H1 (cell line): Measurements from ENCODE around the gene LGALS3. TPM values are rescaled to one million over a fixed set of nuclear protein-coding genes. Genes with fewer than 3 reads are reported as not detected.

Source experiments
- ATF2 ChIP-seq: IDR thresholded peaks from 2 replicates; pipeline ENCODE4 v1.6.1; 2012; ENCODE audit warnings: low read length, inconsistent platforms
- CBX8 ChIP-seq: fragments of 300-800, 300-1000 bp; sonication (generic); IDR thresholded peaks from 2 replicates; pipeline ENCODE4 v1.7.1; 2016; ENCODE audit warnings: low read depth, low read length, borderline replicate concordance
- CEBPB ChIP-seq: IDR thresholded peaks from 2 replicates; pipeline ENCODE4 v1.6.1; 2012; ENCODE audit warnings: low read depth, low read length
- POLR2AphosphoS5 ChIP-seq: IDR thresholded peaks from 2 replicates; pipeline ENCODE4 v1.6.1; 2011; ENCODE audit warnings: low read depth, low read length
- SP4 ChIP-seq: IDR thresholded peaks from 2 replicates; pipeline ENCODE4 v1.6.1; 2012; ENCODE audit warnings: low read length, inconsistent platforms
- TBP ChIP-seq: IDR thresholded peaks from 2 replicates; pipeline ENCODE4 v1.6.1; 2011; ENCODE audit warnings: low read depth, low read length, improper control_type of control experiment
- TCF12 ChIP-seq: IDR thresholded peaks from 2 replicates; pipeline ENCODE4 v1.6.1; 2011; ENCODE audit warnings: low read depth, mild to moderate bottlenecking, low read length
- polyA plus RNA-seq, 7 experiments: library from polyadenylated mRNA; depleted of rRNA in 3 of 7; stranded (reverse) in 5 of 7; unstranded in 2 of 7; fragments of >200 nt in 5 of 7; fragments of 200-250 nt in 2 of 7; gene quantifications; 1 replicate in 5 of 7; 2 replicates in 1 of 7; 4 replicates in 1 of 7; pipeline versions ENCODE4 v1.2.1 to v1.2.3, GENCODE V29; 2011 to 2013; ENCODE audit warnings: missing spikeins in 2 of 7, mixed read lengths in 2 of 7
- total RNA-seq: library from RNA; stranded (reverse); fragmentation: NEBNext Ultra II Directional; extraction: Animal tissue kit (Norgen Biotek cat#: 25700); gene quantifications from 2 replicates; pipeline ENCODE4 v1.2.1, GENCODE V29; 2021
- TF ChIP-seq, protein P1 (sequence below): fragments of 300-600 bp; sonication (generic); IDR thresholded peaks from 2 replicates; pipeline ENCODE4 v1.7.1; 2012; ENCODE audit warnings: low read length, moderate library complexity, mild to moderate bottlenecking, inconsistent platforms; ENCODE audit not compliant: insufficient replicate concordance

The LGALS3 gene
- total and polyA plus RNA-seq, 2 of the 8 experiments (the other 6 are each of a cell fraction or from before 2014, with no cell fraction given), result 9.7 to 14.5 TPM

DNA sequence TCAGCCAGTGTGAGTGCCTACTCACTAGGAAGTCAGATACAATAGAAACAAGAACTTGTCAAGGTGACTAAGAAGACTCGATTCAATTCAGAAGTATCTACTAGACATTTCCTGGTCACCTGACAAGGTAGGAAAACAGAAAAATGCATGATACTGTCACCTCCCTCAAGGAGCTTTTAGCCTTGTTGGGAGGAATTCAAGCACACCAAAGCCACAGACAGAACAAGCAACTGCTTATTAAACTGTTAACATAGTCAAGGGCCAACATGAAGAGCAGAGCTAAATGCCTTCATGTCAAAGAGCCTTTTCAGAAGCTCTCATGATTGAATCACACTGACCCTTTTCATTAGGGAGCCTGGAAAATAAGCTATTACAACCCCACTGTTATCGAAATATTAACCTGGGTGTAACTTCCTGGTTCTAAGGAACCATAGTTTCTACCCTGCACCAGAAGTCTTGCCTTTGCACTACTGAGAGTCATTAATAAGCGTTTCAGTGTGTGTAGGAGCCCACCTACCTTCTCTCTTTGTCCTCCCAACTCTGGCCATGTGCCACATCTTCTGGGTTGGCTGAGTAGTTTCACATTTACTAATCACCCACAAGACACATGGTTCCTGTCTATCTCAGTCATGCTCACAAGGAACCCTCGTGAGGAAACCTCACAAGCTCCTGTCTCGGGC lies 31.0 kb upstream of the LGALS3 start (continued):
- TF ChIP-seq, protein P1, sequence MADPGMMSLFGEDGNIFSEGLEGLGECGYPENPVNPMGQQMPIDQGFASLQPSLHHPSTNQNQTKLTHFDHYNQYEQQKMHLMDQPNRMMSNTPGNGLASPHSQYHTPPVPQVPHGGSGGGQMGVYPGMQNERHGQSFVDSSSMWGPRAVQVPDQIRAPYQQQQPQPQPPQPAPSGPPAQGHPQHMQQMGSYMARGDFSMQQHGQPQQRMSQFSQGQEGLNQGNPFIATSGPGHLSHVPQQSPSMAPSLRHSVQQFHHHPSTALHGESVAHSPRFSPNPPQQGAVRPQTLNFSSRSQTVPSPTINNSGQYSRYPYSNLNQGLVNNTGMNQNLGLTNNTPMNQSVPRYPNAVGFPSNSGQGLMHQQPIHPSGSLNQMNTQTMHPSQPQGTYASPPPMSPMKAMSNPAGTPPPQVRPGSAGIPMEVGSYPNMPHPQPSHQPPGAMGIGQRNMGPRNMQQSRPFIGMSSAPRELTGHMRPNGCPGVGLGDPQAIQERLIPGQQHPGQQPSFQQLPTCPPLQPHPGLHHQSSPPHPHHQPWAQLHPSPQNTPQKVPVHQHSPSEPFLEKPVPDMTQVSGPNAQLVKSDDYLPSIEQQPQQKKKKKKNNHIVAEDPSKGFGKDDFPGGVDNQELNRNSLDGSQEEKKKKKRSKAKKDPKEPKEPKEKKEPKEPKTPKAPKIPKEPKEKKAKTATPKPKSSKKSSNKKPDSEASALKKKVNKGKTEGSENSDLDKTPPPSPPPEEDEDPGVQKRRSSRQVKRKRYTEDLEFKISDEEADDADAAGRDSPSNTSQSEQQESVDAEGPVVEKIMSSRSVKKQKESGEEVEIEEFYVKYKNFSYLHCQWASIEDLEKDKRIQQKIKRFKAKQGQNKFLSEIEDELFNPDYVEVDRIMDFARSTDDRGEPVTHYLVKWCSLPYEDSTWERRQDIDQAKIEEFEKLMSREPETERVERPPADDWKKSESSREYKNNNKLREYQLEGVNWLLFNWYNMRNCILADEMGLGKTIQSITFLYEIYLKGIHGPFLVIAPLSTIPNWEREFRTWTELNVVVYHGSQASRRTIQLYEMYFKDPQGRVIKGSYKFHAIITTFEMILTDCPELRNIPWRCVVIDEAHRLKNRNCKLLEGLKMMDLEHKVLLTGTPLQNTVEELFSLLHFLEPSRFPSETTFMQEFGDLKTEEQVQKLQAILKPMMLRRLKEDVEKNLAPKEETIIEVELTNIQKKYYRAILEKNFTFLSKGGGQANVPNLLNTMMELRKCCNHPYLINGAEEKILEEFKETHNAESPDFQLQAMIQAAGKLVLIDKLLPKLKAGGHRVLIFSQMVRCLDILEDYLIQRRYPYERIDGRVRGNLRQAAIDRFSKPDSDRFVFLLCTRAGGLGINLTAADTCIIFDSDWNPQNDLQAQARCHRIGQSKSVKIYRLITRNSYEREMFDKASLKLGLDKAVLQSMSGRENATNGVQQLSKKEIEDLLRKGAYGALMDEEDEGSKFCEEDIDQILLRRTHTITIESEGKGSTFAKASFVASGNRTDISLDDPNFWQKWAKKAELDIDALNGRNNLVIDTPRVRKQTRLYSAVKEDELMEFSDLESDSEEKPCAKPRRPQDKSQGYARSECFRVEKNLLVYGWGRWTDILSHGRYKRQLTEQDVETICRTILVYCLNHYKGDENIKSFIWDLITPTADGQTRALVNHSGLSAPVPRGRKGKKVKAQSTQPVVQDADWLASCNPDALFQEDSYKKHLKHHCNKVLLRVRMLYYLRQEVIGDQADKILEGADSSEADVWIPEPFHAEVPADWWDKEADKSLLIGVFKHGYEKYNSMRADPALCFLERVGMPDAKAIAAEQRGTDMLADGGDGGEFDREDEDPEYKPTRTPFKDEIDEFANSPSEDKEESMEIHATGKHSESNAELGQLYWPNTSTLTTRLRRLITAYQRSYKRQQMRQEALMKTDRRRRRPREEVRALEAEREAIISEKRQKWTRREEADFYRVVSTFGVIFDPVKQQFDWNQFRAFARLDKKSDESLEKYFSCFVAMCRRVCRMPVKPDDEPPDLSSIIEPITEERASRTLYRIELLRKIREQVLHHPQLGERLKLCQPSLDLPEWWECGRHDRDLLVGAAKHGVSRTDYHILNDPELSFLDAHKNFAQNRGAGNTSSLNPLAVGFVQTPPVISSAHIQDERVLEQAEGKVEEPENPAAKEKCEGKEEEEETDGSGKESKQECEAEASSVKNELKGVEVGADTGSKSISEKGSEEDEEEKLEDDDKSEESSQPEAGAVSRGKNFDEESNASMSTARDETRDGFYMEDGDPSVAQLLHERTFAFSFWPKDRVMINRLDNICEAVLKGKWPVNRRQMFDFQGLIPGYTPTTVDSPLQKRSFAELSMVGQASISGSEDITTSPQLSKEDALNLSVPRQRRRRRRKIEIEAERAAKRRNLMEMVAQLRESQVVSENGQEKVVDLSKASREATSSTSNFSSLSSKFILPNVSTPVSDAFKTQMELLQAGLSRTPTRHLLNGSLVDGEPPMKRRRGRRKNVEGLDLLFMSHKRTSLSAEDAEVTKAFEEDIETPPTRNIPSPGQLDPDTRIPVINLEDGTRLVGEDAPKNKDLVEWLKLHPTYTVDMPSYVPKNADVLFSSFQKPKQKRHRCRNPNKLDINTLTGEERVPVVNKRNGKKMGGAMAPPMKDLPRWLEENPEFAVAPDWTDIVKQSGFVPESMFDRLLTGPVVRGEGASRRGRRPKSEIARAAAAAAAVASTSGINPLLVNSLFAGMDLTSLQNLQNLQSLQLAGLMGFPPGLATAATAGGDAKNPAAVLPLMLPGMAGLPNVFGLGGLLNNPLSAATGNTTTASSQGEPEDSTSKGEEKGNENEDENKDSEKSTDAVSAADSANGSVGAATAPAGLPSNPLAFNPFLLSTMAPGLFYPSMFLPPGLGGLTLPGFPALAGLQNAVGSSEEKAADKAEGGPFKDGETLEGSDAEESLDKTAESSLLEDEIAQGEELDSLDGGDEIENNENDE, result no peak
- TF ChIP-seq CBX8 (no peak), ATF2 (no peak), CEBPB (no peak), POLR2AphosphoS5 (no peak), TBP (no peak), TCF12 (no peak), SP4 (no peak)
